Esophagus squamous epithelium (tissue), 5 donors: ENCODE measurements around the gene MLLT1. TPM values are rescaled to one million over a fixed set of nuclear protein-coding genes. Genes with fewer than 3 reads are reported as not detected.

ENCODE experiments used
- DNase-seq: peaks from one replicate; lab custom pipeline; 2025; lab: John Stamatoyannopoulos, UW
- H3K27ac ChIP-seq, 4 donors: fragments of 200-600 bp; sonication (generic); one replicate each; pipeline ENCODE4 v1.5.1; 2016 to 2019; ENCODE audit warnings: mild to moderate bottlenecking in 1 of 4
- H3K27me3 ChIP-seq, 4 donors: fragments of 200-600 bp; sonication (generic); 1 replicate in 3 of 4; 2 replicates in 1 of 4; pipeline versions ENCODE4 v1.5.1 to v1.6.0; 2017 to 2021; ENCODE audit warnings: antibody characterized with exemption in 1 of 4
- H3K36me3 ChIP-seq, 3 donors: fragments of 200-600 bp; sonication (generic); one replicate each; pipeline ENCODE4 v1.5.1; 2016 to 2019
- H3K4me1 ChIP-seq, 3 donors: fragments of 200-600 bp; sonication (generic); one replicate each; pipeline ENCODE4 v1.5.1; 2017 to 2019
- H3K4me3 ChIP-seq, 4 donors: fragments of 200-600 bp; sonication (generic); 1 replicate in 3 of 4; 2 replicates in 1 of 4; pipeline ENCODE4 v1.5.1; 2016 to 2019; ENCODE audit warnings: mild to moderate bottlenecking in 2 of 4, moderate library complexity in 1 of 4
- H3K9me3 ChIP-seq, 3 donors: fragments of 200-600 bp; sonication (generic); one replicate each; pipeline ENCODE4 v1.5.1; 2016 to 2019
- CTCF ChIP-seq, 6 experiments: fragments of 450-650 bp in 4 of 6; fragments of 200-600 bp in 2 of 6; sonication (generic) in 2 of 6; IDR thresholded peaks; one replicate each; pipeline ENCODE4 v1.5.1; 2016 to 2019; ENCODE audit warnings: antibody characterized with exemption in 6 of 6, mild to moderate bottlenecking in 4 of 6, moderate library complexity in 4 of 6
- POLR2A ChIP-seq, 4 donors: fragments of 450-650 bp; IDR thresholded peaks; one replicate each; pipeline ENCODE4 v1.6.1; 2017; ENCODE audit warnings: antibody characterized with exemption in 4 of 4, mild to moderate bottlenecking in 4 of 4, moderate library complexity in 3 of 4
- WGBS, 2 donors: methylation state at CpG; one replicate each; pipeline ENCODE4 v1.1.5; 2018; 5-methylcytosine and 5-hydroxymethylcytosine counted together
- intact Hi-C: fragments of 100-400 bp; cut with DNase I; formaldehyde crosslinking; loops from one replicate; pipeline ENCODE4 v1.15.0; 2022
- total RNA-seq, 4 donors: library from RNA; depleted of rRNA; stranded (reverse); fragments of >200 nt; gene quantifications; one replicate each; pipeline ENCODE4 v1.1.0, GENCODE V29; 2016
- donor health status: DM: yes; HTN: yes; CAD: no.

MLLT1 gene, protein sequence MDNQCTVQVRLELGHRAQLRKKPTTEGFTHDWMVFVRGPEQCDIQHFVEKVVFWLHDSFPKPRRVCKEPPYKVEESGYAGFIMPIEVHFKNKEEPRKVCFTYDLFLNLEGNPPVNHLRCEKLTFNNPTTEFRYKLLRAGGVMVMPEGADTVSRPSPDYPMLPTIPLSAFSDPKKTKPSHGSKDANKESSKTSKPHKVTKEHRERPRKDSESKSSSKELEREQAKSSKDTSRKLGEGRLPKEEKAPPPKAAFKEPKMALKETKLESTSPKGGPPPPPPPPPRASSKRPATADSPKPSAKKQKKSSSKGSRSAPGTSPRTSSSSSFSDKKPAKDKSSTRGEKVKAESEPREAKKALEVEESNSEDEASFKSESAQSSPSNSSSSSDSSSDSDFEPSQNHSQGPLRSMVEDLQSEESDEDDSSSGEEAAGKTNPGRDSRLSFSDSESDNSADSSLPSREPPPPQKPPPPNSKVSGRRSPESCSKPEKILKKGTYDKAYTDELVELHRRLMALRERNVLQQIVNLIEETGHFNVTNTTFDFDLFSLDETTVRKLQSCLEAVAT
- 10 to 100 TPM; 10.3 to 20.1 (median 12.7) TPM for total RNA-seq

DNA sequence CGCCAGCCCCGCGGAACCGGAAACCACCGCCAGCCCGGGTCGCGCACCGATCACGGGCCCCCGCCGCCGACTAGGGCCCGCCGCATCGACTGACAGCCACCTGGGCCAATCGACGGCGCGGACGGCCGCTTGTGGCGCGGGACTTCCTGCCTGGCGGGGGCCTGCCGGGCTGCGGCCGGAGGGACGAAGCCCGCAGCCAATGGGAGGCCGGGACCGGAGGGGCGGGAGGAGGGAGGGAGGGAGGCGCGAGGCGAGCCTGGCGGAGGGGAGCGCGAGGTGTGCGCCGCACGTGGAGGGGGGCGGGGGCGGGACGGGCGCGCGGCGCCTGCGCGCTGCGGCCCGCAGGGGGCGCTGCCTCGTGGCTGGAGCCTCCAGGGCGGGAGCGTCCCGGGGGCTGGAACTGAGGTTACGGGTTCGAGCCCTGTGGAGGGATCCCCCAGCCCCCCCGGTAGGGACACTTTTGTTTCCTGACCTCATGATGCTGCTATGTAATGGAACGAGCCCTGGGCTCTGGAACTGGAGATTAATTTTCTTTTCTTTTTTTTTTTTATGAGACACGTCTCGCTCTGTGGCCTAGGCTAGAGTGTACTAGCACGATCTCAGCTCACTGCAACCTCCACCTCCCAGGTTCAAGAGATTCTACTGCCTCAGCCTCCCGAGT is at the start of gene MLLT1:
Gene MLLT1, minus strand, starts transcription at position 45 of the 661 bp plus-strand sequence. CDS start 191 bp downstream, outside the sequence.
- peaks cover 34 to 48% (median 38%) of the 10 kb centered on the region in 3 donors for H3K4me1 ChIP-seq
- H3K36me3 ChIP-seq = no peaks in the 10 kb centered on the region
- DNase-seq = peak; percentile 66
- intact Hi-C loops = no loop called here
- peak within 1 kb of the TSS; percentile 78 to 91 (median 88) for H3K27ac ChIP-seq
- no peaks in the 10 kb centered on the region for H3K27me3 ChIP-seq
- H3K9me3 ChIP-seq = no peaks in the 10 kb centered on the region
- WGBS, 2 donors = 13 to 28% methylated on average over 5 to 14 of the region's 66 CpGs
- H3K4me3 ChIP-seq = peak within 1 kb of the TSS; percentile 62 to 93 (median 86)
- peak in 1 of 4 donors; percentile 26 for TF ChIP-seq POLR2A (IDR thresholded peaks at IDR 0.05)
- TF ChIP-seq CTCF (IDR thresholded peaks at IDR 0.05) = peak; percentile 40 to 71 (median 64)

DNA sequence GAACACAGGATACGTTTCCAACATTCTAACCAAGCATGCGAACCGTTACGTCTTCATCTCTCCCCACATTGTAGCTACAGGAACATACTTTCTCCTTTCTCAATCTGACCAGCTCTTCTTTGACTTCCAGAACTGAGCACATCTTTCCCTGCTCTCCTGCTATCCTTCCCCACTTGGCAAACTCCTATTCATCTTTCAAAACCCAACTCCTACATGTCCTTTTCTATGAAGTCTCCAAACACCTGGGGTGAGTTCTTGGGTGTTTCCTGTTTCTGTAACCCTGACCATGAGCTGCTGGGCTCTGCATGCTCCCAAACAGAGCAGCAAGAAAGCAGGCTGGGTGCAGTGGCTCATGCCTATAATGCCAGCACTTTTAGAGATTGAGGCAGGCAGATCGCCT is 47.0 kb upstream of the MLLT1 start:
- TF ChIP-seq CTCF (IDR thresholded peaks at IDR 0.05) = no peak
- no peaks in the 10 kb centered on the region for H3K9me3 ChIP-seq
- no peak for DNase-seq
- peaks cover 0 to 11% (median 0%) of the 10 kb centered on the region in 4 donors for H3K27me3 ChIP-seq
- H3K36me3 ChIP-seq = no peaks in the 10 kb centered on the region
- 79 to 88% methylated on average over 5 of the region's 5 CpGs for WGBS, 2 donors
- H3K27ac ChIP-seq = no peak overlapping the region
- no peak overlapping the region for H3K4me3 ChIP-seq
- no peaks in the 10 kb centered on the region for H3K4me1 ChIP-seq
- intact Hi-C loops = no loop called here

- 69 to 77% methylated on average over 3 to 4 of the region's 4 CpGs for WGBS, 2 donors
- Histone ChIP-seq H3K36me3 (no peaks in the 10 kb centered on the region), H3K27ac (no peak overlapping the region), H3K9me3 (no peaks in the 10 kb centered on the region), H3K4me1 (no peaks in the 10 kb centered on the region), H3K4me3 (no peak overlapping the region), H3K27me3 (peaks cover 0 to 18% (median 0%) of the 10 kb centered on the region in 4 donors)
- no peak for TF ChIP-seq CTCF (IDR thresholded peaks at IDR 0.05)
- no peak for TF ChIP-seq POLR2A (IDR thresholded peaks at IDR 0.05)
- intact Hi-C loops = no loop called here
- no peak for DNase-seq
These were observed 45.8 kb upstream of the MLLT1 start for GRCh38 chr19:6325614-6326013.

GRCh38 chr19:6324757-6325156 is 45.0 kb upstream of the MLLT1 start:
- DNase-seq = no peak
- intact Hi-C loops = no loop called here
- peaks cover 0 to 26% (median 0%) of the 10 kb centered on the region in 4 donors for H3K27me3 ChIP-seq
- no peak overlapping the region for H3K27ac ChIP-seq
- H3K9me3 ChIP-seq = no peaks in the 10 kb centered on the region
- no peaks in the 10 kb centered on the region for H3K4me1 ChIP-seq
- TF ChIP-seq POLR2A (IDR thresholded peaks at IDR 0.05) (no peak), CTCF (IDR thresholded peaks at IDR 0.05) (no peak)
- 63 to 64% methylated on average over 4 of the region's 4 CpGs for WGBS, 2 donors
- no peak overlapping the region for H3K4me3 ChIP-seq
- H3K36me3 ChIP-seq = no peaks in the 10 kb centered on the region

- no peaks in the 10 kb centered on the region for H3K36me3 ChIP-seq
- 40 to 41% methylated on average over 3 of the region's 3 CpGs for WGBS, 2 donors
- intact Hi-C loops = no loop called here
- TF ChIP-seq POLR2A (IDR thresholded peaks at IDR 0.05) (no peak), CTCF (IDR thresholded peaks at IDR 0.05) (no peak)
- no peaks in the 10 kb centered on the region for H3K4me1 ChIP-seq
- H3K4me3 ChIP-seq = no peak overlapping the region
- no peak overlapping the region for H3K27ac ChIP-seq
- peaks cover 0 to 29% (median 0%) of the 10 kb centered on the region in 4 donors for H3K27me3 ChIP-seq
- no peaks in the 10 kb centered on the region for H3K9me3 ChIP-seq
- DNase-seq = no peak
These were observed 42.5 kb upstream of the MLLT1 start for GRCh38 chr19:6322284-6322683.
